Endothelial cell of hepatic sinusoid (primary cell): ENCODE data around the gene BTBD2.
"Not testable (repeated sequence)": the region's sequence is repeated elsewhere in the genome, so short reads cannot be mapped to it uniquely, and the experiment has no call there.

Experiments used
- in situ Hi-C: cut with HindIII; loops from 2 replicates; pipeline ENCODE4 v1.10.0; 2017; ENCODE audit warnings: low sequenced_read_pairs

The BTBD2 gene

DNA sequence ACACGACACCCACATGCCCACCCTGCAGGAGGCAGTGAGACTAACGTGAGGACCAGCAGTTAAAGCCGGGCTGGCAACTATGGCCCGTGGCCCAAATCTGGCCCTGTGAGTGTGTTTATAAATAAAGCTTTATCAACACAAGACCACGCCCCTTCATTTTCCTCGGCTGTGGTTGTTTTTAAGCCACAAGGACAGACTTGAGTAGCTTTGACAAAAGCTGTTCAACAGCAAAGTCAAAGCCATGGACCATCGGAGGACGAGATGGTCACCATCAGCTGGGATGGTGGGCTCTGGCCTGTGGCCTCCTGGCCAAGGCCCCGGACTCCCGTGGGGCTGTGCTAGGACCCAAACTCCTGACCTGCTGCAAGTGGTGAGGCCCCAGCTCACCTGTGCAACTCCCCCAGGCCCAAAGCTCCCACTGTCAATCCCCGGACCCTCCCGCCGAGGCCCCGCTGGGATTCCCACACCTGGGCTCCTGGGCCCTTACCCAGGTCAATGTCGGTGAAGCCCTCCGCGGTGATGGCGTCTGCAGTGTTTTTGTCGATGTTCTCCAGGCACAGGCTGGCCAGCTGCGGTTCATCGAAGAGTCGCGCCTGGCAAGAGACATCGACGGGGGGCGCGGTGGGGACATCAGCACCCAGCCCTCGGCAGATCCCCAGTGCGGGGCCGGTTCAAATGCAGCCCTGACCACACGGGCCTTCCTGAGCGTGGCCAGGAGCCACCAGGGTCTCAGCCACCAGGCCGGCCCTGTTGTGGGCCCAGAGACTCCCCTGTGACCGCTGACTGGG, 25.1 kb downstream of the BTBD2 start:
- in situ Hi-C loops, result loop anchor here (5.0 to 10.0 kb wide), 5 partner anchors 53 to 324 kb away; no protein-coding TSS in a partner anchor

DNA sequence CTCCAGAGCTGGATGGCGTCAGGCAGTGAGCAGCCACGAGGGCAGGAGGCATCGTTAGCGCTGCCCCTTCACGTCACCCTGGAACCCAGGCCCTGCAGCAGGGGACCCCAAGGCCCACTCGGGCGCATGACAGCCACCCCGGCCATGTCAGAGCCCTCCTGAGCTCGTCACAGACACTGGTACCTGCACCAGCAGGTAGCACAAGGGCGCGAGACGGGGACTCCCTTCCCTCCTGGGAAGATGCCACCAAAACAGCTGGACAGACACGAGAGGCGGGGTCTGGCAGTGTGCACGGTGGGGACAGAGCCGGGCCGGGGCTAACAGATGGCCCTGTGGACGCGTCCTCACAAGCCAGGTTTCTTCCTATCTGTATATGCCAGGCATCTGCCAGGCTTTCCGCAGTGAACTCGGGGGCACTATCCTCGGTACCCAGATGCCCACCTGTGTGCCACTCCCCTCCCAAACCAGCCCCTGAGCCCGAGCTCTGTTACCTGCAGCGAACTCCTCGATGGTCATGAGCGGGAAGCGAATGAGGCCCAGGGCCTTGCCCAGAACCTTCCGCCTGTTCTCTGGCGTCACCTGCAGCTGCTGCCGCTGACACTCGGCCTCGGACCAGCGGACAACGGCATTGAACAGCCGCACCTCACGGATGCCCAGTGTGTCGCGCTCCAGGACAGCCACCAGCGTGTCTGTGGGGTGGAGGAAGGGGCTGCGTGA, 25.8 kb downstream of the BTBD2 start:
- in situ Hi-C loops, result loop anchor here (5.0 to 10.0 kb wide), 5 partner anchors 52 to 325 kb away; no protein-coding TSS in a partner anchor

DNA sequence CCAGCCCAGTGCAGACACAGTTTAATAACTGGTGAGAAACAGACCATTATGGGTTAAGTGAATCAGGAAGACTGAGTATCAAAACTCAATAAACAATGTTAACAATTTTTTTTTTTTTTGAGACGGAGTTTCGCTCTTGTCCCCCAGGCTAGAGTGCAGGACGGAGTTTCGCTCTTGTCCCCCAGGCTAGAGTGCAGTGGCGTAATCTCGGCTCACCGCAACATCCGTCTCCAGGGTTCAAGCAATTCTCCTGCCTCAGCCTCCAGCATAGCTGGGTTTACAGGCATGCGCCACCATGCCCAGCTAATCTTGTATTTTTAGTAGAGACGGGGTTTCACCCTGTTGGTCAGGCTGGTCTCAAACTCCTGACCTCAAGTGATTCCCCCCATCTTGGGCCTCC, 27.1 kb downstream of the BTBD2 start:
- in situ Hi-C loops, result not testable (repeated sequence)

DNA sequence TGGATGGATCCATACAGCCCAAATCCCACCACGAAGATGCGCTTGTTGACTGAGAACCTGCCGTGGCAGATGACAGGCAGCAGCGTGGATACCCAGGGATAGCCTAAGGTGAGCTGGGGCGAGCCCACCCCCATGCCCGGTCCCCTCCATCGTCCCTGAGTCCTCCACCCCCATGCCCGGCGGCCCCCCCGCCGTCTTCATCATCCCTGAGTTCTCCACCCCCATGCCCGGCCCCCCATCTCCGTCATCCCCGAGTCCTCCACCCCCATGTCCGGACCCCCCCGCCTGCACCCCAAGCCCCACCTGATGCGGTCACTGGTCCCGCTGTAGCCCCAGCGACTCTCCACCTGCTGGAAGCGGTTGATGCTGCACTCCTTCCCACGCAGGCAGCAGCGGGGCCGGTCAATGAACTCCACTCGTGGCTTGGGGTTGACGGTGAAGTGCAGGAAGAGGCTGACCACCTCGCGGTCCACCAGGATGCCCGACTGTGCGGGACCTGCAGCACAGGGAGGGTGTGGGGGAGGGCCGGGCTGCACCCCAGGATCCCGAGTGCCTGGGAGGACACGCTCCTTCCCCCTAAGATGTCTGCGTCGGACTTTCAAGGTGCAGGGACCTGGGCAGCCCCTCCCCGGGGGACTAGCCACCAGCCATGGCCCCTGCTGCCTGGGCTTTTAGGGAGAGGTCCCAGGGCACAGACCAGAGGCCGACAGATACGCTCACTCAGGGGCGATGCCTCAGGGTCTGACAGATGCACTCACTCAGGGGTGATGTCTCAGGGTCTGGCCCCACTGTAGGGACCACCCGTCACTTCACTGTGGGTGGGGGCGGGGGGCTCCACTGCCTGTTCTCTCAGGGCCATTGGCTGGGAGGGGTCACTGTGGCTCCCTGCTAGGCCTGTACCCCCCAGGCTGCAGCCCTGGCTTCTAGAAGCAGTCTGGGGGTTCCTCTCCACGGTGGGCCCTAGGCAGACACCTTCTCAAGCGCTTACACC, 28.0 kb downstream of the BTBD2 start:
- in situ Hi-C loops, result no loop called here

DNA sequence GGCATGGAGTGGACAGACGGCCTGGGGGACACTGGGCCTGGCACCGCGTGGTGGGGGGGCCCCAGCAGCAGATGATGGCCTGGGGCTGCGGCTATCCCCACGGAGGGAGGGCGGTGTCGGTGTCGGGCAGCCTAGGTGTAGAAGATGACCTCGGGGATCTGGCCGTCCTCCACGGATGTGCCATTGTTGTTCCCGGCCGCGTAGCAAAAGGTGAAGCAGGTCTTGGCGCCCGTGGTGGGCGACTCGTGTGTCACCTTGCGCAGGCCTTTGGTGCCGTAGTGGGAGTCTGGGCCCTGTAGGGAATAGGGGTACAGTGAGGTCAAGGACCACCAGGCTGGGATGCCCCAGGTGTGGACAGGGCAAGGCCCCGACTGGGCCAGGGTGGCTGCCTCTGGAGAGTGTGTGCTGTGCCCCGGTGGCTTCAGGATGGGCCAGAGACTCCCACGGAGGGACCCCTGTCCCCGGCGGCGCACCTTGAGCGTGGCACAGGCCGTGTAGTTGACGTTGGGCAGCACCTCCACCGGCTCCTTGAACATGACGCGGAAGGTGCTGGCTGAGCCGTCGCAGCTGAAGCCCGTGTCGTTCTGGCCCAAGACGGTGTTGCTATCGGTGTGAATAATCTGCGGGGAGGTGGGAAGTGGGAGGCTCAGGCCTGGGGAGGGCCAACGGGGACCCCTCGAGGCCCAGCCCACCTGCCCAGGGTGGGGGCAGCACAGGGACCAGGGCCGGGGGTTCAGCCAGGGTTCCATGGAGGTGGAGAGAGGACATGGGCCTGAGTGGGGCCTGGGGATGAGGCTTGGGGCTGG, 29.0 kb downstream of the BTBD2 start:
- in situ Hi-C loops, result no loop called here

DNA sequence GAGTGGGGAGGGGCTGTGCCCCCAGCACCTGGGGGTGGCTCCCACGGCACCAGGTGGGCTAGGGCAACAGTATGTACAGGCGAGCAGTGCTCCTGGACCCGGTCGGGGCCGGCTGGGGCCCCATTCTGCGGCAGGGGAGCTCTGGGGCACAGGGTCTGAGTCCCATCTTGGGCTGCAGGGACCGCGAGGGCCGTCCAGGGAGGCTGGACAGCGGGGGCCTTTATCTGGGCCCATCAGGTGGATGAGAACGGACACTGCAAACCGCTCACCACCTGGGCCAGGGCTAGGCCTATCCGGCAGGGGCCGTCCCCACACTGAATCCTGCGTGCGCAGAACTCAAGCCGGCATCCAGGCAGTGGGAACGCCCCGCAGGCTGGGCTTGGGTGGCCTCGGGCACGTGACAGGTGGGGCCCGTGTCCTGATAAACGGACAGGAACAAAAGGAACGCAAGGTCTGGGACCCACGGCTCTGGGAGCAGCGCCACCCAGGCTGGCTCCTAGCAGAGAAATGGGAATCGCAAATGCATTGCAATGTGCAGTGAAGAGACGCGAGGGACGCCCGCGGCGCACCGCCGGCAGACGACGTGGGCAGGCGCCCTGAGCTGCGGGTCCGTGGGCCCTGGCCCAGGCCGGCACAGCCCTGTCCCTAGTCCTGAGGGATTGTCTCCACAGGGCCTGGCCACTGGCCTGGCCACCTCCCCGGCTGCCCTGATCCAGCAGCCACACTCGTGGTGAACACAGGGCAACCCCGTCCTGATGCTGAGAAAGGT, 29.7 kb downstream of the BTBD2 start:
- in situ Hi-C loops, result no loop called here

DNA sequence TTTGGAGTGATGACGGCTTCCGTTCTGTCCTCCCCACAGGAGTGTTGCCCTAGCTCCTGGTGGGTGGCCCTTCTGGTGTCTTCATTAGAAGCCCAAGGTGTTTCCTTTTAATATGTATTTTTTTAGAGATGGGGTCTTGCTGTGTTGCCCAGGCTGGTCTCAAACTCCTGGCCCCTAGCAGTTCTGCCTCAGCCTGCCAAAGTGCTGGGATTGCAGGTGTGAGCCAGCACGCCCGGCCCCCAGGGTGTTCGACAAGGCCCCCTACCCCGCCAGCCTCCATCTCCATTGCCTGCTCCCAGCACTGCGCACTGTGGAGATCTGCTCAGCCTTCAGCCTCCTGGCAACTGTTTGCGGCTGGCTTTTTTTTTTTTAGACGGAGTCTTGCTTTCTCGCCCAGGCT, 31.2 kb downstream of the BTBD2 start:
- in situ Hi-C loops, result no loop called here

DNA sequence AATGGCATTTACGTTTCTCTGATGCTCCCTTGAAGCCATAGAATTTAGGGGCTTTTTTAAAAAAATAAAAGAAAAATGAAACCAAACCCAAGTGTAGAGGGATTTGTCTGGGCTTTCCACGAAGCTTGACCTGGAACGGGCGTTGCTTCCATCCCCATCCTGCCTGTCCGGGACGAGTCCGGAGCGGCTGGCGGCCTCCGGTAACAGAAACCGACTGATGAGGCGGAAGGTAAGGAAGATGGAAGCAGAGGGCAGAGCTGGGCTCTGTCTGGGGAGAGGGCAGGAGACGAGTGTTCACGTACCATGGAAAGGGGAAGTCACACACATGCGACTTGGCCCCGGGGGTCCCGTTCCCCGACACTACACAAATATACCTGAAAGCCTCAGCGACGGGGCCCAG, 34.3 kb downstream of the BTBD2 start:
- in situ Hi-C loops, result no loop called here

DNA sequence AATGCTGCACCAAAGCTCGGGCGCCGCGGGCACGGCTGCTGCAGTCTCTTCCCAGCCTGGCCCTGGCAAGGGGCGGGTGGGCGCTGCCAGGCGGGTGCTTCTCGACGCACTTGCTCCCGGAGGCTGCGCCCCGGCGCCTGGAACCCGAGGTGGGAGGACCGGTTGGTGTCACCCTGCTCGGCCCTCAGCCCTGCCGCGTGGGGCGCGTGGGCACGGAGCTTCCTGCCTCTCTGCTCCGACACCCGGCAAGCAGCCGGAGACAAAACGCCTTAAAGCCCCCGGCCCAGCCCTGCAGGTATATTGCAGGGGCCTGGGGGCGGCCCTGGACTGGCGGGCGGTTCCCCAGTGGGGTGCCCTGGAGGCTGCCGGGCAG, 34.7 kb downstream of the BTBD2 start:
- in situ Hi-C loops, result no loop called here

DNA sequence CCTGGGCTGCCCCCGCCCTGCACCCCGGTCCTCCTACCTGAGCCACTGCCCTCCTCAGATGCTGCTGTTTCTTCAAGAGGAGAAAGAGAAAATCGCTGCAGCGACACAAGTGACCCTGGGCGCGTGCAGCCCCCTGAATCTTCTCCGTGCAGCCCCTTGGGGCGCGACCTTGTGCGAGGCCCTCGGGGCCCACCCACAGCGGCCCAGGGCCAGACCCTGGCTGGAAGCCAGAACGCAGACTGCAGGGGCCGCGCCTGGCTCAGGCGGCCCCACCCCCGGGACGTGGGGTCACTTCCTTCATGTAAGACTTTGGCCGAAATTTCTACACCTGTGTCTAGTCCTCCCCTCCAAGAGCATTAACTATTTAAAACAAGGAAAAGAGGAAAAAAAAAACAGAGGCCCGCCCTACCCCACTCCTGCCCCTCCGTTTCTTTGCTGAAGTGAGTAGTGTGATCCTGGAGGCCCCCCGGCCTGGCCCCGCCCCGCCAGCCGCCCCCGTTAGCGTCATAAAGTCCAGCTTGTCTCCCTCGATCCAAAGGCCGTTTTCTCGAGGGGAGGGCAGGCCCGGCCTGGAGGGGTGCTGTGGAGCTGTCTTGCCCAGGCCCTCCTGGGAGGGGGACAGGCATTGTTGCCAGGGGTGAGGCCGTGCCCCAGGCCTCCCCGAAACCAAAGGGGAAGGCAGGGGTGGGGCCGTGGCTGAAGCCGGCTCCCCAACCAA, 35.3 kb downstream of the BTBD2 start:
- in situ Hi-C loops, result no loop called here

DNA sequence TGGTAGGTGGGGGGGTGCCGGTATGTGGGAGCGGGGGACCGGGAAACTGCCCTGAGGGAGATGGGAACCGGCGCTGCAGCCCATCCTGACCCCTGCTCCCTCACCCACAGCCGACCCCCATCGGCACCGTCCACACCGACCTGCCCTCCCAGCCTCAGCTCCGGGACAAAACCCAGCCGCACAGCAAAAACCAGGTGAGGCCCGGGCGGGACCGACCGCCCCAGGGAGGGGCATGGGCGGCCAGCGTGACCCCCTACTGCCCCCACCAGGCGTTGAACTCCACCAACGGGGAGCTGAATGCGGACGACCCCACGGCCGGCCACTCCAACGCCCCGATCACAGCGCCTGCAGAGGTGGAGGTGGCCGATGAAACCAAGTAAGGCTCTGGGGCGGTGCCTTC, 35.9 kb downstream of the BTBD2 start:
- in situ Hi-C loops, result no loop called here

DNA sequence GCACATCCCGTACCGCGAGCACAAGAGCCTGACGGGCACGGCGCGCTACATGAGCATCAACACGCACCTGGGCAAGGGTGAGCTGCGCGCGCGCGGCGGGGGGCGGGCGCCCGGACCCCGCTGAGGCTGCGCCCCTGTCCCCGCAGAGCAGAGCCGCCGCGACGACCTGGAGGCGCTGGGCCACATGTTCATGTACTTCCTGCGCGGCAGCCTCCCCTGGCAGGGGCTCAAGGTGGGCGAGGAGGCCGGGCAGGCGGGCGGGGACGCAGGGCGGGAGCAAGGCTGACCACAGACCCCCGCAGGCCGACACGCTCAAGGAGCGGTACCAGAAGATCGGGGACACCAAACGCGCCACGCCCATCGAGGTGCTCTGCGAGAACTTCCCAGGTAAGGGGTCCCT, 36.5 kb downstream of the BTBD2 start:
- in situ Hi-C loops, result no loop called here

DNA sequence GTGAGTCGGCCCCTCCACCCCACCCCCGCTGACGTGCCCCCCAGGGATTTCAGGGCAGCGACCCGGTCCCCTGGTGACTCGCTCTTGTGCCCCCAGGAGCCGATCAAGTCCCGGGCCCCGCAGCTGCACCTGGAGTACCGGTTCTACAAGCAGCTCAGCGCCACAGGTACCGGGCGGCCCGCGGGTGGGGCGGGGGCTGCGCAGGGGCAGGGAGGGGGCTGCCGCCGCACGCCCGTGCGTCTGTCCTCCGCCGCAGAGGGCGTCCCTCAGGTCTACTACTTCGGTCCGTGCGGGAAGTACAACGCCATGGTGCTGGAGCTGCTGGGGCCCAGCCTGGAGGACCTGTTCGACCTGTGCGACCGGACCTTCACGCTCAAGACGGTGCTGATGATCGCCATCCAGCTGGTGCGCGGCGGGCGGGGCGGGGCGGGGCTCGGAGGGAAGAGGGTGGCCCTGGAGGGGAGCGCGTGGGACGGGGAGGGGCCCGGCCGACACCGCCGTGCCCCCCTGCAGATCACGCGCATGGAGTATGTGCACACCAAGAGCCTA, 37.1 kb downstream of the BTBD2 start:
- in situ Hi-C loops, result no loop called here

DNA sequence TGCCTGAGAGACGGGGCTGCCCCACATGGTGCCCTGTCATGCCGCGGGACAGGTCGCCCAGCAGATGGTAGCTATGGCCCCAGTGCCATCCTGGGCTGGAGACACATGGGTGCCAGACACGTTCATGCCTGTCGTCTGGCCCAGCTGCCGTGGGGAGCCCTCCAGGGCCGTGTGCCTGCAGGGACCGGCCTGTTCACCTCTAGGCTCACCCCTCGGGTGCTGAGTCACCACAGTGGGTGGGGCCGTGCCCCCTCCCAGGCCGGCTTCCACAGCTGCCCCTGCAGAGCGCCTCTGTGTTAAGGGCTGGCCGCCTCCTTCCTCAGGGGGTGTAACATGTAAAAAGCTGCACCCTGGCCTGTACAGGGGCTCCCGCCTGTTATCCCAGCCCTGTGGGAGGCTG, 38.4 kb downstream of the BTBD2 start:
- in situ Hi-C loops, result no loop called here

DNA sequence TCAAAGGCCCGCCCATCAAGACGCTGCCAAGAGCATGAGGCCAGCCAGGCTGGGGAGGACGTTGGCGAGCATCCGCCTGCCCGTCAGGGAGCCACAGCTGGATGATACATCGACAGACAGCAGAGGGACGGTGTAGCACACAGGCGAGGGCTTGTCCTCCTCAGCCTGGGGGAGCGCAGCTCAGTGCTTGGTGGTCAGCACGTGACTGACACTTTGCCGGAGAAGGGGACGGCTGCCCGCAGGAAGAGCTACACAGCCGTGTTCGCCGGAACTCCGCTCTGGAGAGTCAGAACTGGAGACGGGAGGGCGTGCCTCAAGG, 40.4 kb downstream of the BTBD2 start:
- in situ Hi-C loops, result no loop called here

DNA sequence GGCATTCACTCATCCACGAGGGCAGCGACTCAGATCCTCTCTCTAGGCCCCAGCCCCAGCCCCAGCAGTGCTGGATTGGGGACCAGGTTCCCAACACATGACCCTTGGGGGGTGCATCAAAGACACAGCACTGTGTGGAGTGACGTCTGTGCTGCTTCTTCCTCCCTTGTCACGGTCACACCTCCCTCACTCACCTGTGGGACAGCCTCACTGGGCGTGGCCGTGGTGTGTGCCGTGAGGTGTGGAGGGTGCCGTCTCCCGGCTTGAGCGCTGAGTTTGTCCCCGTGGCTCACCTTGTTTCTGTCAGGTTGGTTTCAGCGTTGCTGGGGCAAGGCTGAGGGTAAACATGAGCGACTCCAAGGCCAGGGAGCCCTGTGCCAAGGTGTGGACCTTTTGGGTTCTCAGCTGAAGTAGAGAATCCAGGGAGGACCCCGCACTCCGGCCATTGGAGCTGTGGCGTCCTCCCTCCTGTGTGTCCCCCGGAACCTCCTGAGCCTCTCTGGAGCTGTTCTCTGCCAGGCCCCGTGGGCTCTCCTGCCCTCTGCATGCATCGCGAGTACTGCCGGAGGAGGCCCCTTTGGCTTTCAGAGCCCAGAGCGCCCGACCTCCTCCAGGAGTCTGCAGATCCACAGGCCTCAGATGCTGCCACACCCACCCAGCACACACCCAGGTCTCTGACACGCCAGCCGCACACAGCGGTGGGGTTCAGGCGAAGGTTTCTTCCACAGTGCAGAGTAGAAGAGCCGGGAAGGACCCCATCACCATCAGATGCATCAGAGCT, 40.9 kb downstream of the BTBD2 start:
- in situ Hi-C loops, result no loop called here

DNA sequence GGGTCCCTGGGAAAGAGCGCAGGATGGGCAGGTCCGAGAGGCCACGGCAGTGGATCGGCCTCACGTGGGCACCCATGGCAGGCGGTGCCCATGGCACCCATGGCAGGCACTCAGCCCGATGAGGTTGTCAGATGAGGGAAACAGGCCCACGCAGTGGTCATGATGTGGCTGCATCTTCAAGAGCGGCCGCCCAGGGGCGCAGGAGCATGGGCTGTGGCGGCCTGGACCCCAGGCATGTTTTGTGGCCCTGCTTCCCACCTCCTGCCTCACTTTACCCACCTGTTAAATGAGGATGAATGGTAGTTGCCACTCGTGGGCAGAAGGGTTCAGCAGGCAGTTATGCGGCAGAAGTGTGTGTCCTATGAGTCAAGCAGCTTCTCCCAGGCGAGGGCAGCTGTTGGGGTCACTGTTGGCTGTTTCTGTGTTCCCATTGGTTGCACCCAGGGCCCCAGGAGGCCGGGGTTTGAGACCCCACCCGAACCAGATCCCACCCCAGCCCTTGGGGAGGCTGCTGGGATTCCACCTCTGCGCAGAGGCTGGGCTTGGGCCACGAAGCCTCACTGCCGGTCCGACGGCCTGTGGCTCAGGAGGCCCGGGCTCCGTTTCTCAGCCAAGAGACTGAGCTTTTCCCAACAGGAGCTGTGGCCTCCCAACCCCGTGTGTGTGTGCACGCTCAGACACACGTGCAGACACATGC, 44.6 kb downstream of the BTBD2 start:
- in situ Hi-C loops, result no loop called here
